Upper lobe of right lung (tissue), 1 donor: Measurements from ENCODE around the gene ADCK1. TPM values are rescaled to one million over a fixed set of nuclear protein-coding genes. Genes with fewer than 3 reads are reported as not detected.

ENCODE experiments used
- ATAC-seq: fragments of 200-7000 bp; cut with Tn5 transposase; one replicate; pipeline ENCODE4 v1.9.1; 2020; ENCODE audit warnings: mild to moderate bottlenecking, moderate library complexity
- DNase-seq: peaks from one replicate; pipeline ENCODE4 v3.0.0-alpha.2; 2020
- H3K27ac ChIP-seq: fragments of 200-600 bp; one replicate; pipeline ENCODE4 v1.8.0; 2022
- H3K27me3 ChIP-seq: fragments of 200-600 bp; one replicate; pipeline ENCODE4 v1.8.0; 2022; ENCODE audit warnings: mild to moderate bottlenecking
- H3K36me3 ChIP-seq: fragments of 200-600 bp; one replicate; pipeline ENCODE4 v1.8.0; 2022
- H3K4me1 ChIP-seq: fragments of 200-600 bp; one replicate; pipeline ENCODE4 v1.8.0; 2022
- H3K4me3 ChIP-seq: fragments of 200-600 bp; one replicate; pipeline ENCODE4 v1.8.0; 2022; ENCODE audit warnings: mild to moderate bottlenecking
- H3K9me3 ChIP-seq: fragments of 200-600 bp; one replicate; pipeline ENCODE4 v1.8.0; 2022
- intact Hi-C: fragments of 100-400 bp; cut with DNase I; formaldehyde crosslinking; loops from one replicate; pipeline ENCODE4 v1.11.0; 2022
- total RNA-seq: library from RNA; stranded (reverse); fragmentation: NEBNext Ultra II Directional; extraction: Animal tissue kit (Norgen Biotek cat#: 25700); gene quantifications from one replicate; pipeline ENCODE4 v1.2.1, GENCODE V29; 2021
- TF ChIP-seq, protein P1 (sequence below): fragments of 200-600 bp; IDR thresholded peaks from one replicate; pipeline ENCODE4 v1.8.0; 2022; ENCODE audit warnings: antibody characterized with exemption
- donor health status: DM: no; HTN: yes; CAD: no; lungs with severe emphysema.

Gene ADCK1
- total RNA-seq, 1 donor from 2014 or later: 8.5 TPM

DNA sequence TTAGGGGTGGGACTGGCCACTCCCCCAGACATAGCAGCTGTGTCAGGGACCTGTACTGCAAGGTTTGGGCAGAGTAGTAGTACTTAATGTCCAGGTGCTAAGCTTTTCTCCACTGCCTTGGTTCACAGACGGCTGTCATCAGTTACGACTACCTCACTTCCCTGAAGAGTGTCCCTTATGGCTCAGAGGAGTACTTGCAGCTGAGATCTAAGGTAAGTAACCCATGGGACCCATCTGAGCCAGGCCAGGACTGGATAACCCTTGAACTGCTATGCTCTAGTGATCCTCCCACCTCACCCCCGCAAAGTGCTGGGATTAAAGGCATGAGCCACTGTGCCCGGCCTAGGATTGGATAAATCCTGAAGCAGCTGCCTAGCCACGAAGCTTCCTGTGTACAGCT, 22.4 kb downstream of the ADCK1 start:
- H3K36me3 ChIP-seq: peaks cover 32% of the 10 kb centered on the region

DNA sequence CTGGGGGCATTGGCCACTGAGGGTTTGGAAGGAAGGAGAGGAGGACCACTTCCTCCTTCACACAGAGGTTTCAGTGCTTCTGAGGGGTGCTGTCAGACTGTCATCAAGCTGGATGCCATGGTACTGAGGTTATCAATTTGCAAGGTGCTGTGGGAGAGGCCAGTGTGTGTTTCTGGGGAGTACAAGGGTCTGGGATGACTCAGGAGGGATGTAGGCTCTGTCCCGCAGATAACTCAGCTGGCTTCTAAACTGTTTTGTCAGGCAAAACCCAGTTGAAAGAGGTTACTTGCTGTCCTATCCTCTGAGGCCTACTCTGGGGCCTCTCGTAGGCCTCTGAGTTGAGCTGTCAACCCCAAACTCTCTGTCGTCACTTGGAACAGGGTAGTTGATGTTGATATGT, 22.8 kb downstream of the ADCK1 start:
- no peaks in the 10 kb centered on the region for H3K4me1 ChIP-seq
- DNase-seq (no peak), ATAC-seq (no peak)
- H3K27me3 ChIP-seq: no peaks in the 10 kb centered on the region
- no peak overlapping the region for H3K4me3 ChIP-seq
- H3K27ac ChIP-seq: no peak overlapping the region
- TF ChIP-seq, protein P1, sequence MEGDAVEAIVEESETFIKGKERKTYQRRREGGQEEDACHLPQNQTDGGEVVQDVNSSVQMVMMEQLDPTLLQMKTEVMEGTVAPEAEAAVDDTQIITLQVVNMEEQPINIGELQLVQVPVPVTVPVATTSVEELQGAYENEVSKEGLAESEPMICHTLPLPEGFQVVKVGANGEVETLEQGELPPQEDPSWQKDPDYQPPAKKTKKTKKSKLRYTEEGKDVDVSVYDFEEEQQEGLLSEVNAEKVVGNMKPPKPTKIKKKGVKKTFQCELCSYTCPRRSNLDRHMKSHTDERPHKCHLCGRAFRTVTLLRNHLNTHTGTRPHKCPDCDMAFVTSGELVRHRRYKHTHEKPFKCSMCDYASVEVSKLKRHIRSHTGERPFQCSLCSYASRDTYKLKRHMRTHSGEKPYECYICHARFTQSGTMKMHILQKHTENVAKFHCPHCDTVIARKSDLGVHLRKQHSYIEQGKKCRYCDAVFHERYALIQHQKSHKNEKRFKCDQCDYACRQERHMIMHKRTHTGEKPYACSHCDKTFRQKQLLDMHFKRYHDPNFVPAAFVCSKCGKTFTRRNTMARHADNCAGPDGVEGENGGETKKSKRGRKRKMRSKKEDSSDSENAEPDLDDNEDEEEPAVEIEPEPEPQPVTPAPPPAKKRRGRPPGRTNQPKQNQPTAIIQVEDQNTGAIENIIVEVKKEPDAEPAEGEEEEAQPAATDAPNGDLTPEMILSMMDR: no peak
- intact Hi-C loops: no loop called here
- peaks cover 32% of the 10 kb centered on the region for H3K36me3 ChIP-seq
- H3K9me3 ChIP-seq: no peaks in the 10 kb centered on the region

More for the DNA sequence above, 22.4 kb downstream of the ADCK1 start:
- no peaks in the 10 kb centered on the region for H3K27me3 ChIP-seq
- no peak for ATAC-seq
- no peaks in the 10 kb centered on the region for H3K4me1 ChIP-seq
- intact Hi-C loops: no loop called here
- DNase-seq: no peak
- no peaks in the 10 kb centered on the region for H3K9me3 ChIP-seq
- H3K4me3 ChIP-seq: no peak overlapping the region
- no peak overlapping the region for H3K27ac ChIP-seq
- TF ChIP-seq, protein P1: no peak

DNA sequence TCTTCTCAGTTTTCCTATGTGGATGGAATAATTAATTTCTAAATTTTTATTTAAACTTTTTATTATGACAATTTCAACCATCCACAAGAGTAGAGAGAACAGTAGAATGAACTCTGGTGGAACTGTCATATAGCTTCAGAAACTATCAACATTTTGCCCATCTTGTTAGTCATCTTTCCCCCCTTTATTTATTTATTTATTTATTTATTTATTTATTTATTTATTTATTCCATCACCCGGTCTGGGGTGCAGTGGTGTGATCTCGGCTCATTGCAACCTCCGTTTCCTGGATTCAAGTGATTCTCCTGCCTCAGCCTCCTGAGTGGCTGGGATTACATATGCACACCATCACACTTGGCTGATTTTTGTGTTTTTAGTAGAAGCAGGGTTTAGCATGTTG, 23.5 kb downstream of the ADCK1 start:
- Histone ChIP-seq H3K27me3 (no peaks in the 10 kb centered on the region), H3K36me3 (peaks cover 32% of the 10 kb centered on the region), H3K4me3 (no peak overlapping the region), H3K9me3 (no peaks in the 10 kb centered on the region), H3K4me1 (no peaks in the 10 kb centered on the region), H3K27ac (no peak overlapping the region)
- ATAC-seq (no peak), DNase-seq (no peak)
- TF ChIP-seq, protein P1: no peak
- intact Hi-C loops: no loop called here

DNA sequence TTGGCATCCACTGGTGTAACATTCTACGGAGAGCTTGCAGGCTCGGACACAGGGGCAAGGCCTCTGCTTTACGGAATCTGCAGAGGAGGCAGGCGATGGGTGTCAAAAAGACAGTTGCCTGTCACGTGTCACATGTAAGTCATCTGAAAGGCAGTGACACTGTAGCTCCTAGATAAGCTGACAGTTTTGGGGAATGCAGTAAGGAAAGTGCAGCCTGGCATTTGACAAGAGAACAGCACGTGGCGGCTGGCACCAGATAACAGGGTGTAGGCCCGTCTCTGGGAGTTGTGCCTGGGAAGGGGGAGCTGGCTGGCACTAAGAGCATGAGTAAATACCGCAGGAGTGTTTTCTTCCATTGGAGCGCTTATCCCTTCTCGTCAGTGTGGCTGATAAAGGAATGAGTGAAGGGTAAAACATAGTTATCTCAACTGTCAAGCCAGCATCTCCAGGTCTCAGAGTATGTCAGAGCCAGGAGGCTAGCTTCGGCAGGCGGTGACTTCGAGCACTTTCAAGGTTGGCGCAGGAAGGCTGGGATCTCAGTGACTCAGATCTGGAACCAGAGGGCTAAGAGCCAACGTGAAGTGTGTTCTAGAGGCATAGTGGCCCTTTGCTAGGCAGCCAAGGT, 26.1 kb downstream of the ADCK1 start:
- Histone ChIP-seq H3K9me3 (no peaks in the 10 kb centered on the region), H3K27me3 (no peaks in the 10 kb centered on the region), H3K4me3 (no peak overlapping the region), H3K27ac (no peak overlapping the region), H3K4me1 (no peaks in the 10 kb centered on the region), H3K36me3 (peaks cover 19% of the 10 kb centered on the region)
- ATAC-seq: peak; percentile 80
- TF ChIP-seq, protein P1: no peak
- intact Hi-C loops: no loop called here
- peak; percentile 64 for DNase-seq

DNA sequence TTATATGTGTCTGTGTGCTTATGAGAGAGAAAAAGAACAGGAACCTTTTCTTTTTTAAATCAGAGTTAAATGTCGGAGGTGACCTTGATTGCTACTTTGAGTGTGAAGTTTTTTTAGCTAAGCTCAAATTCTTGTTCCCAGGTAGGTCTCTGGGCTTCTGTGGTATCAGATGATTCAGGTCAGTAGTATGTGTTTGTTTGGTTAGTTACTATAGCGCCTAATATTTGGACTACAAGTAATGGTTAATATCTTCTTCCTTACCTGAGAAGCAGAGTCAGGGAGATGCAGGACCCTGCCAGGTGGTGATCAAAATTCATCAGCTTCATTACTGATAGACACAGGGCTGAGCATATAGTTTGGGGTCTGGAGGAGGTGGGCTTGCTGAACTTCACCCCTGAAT, 30.8 kb downstream of the ADCK1 start:
- Histone ChIP-seq H3K27me3 (no peaks in the 10 kb centered on the region), H3K9me3 (no peaks in the 10 kb centered on the region), H3K4me1 (no peaks in the 10 kb centered on the region), H3K4me3 (no peak overlapping the region), H3K27ac (no peak overlapping the region), H3K36me3 (no peaks in the 10 kb centered on the region)
- ATAC-seq (no peak), DNase-seq (no peak)
- TF ChIP-seq, protein P1: no peak
- intact Hi-C loops: no loop called here

DNA sequence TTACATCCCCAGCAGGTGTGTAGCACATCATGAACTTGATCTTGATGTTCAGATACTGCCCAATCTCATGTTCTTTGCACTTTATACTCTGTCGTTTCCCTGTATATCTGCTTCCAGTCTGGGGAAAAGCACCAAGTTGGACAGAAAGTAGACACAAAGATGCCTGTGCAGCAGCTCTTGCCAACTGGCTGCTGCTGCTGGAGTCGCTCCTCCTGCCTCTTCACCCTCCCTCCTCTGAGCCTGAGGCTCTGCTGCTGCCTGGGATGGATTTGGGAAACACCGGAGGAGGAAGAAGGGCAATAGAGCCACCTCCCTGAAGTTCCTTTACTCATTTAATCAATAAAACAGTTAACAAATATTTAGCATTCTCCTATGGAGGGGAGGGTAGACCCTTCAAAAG, 32.4 kb downstream of the ADCK1 start:
- intact Hi-C loops: no loop called here
- Histone ChIP-seq H3K4me1 (no peaks in the 10 kb centered on the region), H3K9me3 (no peaks in the 10 kb centered on the region), H3K36me3 (no peaks in the 10 kb centered on the region), H3K4me3 (no peak overlapping the region), H3K27me3 (no peaks in the 10 kb centered on the region), H3K27ac (no peak overlapping the region)
- no peak for ATAC-seq
- no peak for DNase-seq
- TF ChIP-seq, protein P1: no peak
